Neural progenitor cell (in vitro differentiated cells): ENCODE data around the gene RPL6.

Experiments
- EZH2 ChIP-seq: fragments of 200-600 bp; sonication (generic); IDR thresholded peaks from 2 replicates; pipeline ENCODE4 v1.6.1; 2017; ENCODE audit warnings: antibody characterized with exemption, mild to moderate bottlenecking, moderate library complexity
- TF ChIP-seq, protein P1 (sequence below): fragments of 200-600 bp; sonication (generic); IDR thresholded peaks from 2 replicates; pipeline ENCODE4 v1.5.1; 2017; ENCODE audit warnings: antibody characterized with exemption, mild to moderate bottlenecking

DNA sequence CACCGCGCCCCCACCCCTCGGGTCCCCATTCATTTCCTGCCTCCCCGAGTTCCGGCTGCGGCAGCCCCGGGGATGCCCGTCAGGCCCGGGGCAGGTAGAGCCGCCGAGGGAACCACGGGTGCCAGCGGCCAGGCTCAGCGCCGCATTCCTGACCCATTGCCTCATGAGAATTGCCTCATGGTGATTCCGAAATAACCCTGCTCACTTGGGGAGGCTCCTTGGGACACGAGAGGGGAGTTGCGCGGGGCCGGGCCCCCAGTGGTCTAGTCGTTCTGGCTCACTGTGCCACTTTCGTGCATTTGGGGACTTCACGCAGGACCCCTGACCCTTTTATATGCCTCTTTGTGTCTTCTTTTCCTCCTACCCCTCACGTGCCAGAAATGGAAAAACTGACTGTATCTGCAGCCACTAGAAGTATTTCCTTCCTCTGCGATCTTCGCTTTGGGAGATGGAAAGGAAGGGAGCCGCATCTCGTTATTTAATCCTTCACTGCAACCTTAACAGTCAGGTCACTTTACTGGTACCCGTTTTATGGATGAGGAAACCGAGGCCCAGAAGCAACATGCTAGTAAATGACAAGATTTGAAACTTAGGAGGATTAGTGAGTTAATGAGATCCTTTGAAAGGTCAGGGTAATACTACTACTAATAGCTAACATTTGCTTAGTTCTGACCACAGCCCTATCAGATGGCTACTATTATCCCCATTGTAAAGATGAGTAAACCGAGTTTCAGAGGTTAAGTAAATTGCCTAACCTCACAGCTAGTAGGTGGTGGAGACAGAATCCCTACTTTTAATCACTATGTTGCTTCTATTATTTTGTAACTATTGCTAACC is 10.1 kb upstream of the RPL6 start:
- TF ChIP-seq, protein P1, sequence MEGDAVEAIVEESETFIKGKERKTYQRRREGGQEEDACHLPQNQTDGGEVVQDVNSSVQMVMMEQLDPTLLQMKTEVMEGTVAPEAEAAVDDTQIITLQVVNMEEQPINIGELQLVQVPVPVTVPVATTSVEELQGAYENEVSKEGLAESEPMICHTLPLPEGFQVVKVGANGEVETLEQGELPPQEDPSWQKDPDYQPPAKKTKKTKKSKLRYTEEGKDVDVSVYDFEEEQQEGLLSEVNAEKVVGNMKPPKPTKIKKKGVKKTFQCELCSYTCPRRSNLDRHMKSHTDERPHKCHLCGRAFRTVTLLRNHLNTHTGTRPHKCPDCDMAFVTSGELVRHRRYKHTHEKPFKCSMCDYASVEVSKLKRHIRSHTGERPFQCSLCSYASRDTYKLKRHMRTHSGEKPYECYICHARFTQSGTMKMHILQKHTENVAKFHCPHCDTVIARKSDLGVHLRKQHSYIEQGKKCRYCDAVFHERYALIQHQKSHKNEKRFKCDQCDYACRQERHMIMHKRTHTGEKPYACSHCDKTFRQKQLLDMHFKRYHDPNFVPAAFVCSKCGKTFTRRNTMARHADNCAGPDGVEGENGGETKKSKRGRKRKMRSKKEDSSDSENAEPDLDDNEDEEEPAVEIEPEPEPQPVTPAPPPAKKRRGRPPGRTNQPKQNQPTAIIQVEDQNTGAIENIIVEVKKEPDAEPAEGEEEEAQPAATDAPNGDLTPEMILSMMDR, result peak; percentile 24
- TF ChIP-seq EZH2, result no peak
